HG02588 (cell line): ENCODE data around the gene PRR12.

ENCODE experiments used
- ATAC-seq: cut with Tn5 transposase; IDR thresholded peaks from one replicate; pipeline ENCODE4 v1.9.1; 2021; ENCODE audit warnings: mild to moderate bottlenecking, moderate library complexity; ENCODE audit not compliant: unreplicated experiment

The PRR12 gene

GRCh38 chr19:49590071-49590970, 661 bp upstream of the PRR12 start:
- ATAC-seq: peak; percentile 57

DNA sequence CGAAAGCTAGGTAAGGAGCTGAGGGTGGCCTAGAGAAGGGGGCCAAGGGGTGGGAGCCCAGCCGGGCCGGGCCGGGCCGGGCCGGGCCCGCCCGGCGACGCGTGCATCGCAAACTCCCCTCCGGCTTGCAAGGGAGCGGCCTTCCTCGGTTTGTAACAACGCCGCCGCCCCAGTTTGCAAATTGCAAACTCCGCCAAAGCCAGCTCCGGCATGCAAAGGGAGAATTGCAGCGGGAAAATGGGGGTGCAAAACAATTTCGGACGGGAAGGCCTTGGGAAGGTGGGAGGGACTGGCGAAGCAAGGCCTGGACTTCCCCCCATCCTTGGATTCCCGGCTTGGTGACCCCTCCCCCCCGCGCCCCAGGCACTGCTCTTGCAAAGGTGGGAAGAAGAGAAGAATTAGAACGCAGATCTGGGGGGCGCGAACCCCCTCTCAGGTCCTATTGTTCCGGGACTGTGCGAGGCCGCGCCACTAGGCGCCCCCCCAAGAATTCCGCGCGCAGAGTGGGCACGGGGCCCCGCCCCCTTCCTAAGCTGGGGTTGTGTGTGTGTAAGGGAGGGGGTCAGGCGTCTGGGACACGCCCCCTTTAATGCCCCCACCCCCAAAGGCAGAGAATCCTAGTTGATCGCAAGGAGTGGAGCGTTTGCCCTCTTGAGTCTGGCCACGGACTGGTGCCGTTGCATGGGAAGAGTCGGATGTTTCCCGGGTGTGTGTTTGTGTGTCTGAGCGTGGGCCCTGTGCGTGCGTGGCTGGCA, 926 bp downstream of the PRR12 start:
- ATAC-seq: no peak

DNA sequence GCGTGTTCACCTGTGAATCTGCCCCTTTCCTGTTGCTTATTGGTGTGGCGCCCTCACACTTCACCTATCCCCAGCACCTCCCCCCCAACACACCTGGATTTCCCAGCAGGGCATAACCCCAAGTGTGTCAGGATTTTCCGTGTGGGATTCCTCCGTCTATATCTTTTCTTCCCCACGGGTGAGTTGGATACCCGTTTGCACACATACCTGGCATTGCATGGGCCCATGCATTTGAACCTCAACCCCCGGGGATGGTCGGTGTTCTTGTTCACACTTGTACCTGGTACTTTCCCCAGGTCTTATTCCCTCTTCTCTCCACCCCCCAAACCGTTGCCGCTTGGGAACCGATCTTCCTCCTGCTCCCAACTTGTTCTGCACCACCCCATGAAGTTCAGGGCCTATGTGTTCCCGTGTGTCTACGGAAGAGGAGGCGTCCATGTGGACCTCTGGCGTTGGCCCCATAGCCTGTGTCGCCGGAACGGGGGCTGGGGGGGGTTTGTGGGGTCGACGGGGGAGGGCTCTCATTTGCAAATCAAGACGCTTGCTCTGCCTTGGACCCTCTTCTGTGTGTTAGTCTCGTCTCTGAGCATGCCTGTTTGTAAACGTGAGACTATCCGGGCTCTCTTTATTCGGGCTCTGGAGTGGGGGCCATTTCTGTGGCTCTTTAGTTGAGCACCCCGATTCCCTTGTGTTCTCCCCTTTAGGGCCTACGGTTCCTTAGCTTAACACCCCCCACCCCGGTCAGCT, 1.7 kb downstream of the PRR12 start:
- ATAC-seq: no peak

DNA sequence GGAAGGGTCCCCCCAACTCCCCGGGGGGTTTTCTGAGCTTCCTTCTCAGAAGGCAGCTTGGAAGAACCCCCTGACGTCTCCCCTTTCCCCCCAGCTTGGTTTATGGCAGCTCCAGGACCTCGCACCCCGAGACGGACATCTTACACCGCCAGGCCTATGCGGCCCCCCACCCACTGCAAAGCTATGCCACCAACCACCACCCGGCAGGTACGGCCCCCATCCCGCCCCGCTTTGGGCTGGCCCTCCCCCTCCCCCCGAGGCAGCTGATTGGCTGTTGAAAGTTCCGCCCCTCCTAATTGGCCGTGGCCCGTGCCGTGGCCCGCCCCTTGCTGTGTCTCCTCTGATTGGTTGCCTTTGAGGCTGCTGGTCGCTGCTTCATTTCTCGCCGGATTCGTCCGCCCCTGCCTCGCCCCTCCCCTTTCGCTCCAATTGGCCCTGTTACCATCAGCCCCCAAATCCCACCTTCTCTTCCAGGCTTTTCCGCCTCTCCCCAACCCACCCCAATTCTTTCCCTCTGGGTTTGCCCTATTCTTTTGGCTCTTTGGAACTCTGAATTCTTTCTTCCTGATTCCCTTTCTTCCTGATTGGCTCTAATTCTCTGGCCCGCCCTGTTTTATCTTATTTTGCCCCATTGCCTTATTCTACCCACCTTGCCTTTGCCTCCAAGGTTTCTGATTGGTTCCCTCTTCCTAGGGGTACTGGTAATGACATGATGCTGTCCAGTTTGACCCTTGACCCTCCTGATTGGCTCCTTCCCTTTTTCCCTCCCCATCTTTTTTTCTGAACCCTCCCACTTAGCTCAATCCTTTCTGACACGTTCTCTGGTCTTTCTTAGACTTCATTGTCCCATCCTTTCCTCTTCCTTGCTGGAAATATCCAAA, 2.5 kb downstream of the PRR12 start:
- ATAC-seq: no peak

GRCh38 chr19:49594157-49594992, 3.4 kb downstream of the PRR12 start:
- no peak for ATAC-seq

- no peak for ATAC-seq
Observed at GRCh38 chr19:49594993-49595818, 4.2 kb downstream of the PRR12 start.

DNA sequence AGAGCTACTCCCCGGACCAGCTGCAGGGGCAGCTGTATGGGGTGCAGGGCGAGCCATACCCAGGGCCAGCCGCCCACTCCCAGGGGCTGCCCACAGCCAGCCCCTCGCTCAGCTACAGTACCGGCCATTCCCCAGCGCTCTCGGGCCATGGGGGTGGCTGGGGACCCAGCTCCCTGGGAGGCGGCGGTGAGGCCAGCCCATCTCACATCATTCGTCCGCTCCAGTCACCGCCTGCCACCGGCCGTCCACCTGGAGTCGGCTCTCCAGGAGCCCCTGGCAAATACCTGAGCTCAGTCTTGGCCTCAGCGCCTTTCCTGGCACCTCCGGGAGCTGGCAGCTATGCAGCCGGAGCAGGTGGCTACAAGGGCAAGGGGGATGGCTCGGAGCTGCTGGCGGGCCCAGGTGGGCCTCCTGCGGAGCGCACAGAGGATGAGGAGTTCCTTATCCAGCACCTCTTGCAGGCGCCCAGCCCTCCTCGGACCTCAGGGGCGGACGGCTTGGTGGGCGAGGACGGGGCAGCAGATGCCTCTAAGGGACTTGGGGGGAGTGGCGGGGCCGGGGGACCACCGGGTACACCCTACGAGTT, 4.9 kb downstream of the PRR12 start:
- ATAC-seq: no peak

DNA sequence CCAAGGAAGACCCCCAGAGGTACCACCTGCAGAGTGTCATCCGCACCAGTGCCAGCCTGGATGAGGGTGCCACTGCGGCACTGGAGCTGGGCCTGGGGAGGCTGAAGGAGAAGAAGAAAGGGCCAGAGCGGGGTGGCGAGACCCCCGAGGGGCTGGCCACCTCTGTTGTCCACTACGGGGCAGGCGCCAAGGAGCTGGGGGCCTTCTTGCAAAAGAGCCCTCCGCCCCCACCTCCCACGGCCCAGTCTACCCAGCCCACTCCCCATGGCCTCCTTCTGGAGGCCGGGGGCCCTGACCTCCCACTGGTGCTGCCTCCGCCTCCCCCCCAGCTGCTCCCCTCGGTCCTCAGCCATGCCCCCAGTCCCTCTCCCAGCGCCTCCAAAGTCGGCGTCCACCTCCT, 5.4 kb downstream of the PRR12 start:
- no peak for ATAC-seq

- no peak for ATAC-seq
Observed at GRCh38 chr19:49596954-49597702, 6.1 kb downstream of the PRR12 start.

DNA sequence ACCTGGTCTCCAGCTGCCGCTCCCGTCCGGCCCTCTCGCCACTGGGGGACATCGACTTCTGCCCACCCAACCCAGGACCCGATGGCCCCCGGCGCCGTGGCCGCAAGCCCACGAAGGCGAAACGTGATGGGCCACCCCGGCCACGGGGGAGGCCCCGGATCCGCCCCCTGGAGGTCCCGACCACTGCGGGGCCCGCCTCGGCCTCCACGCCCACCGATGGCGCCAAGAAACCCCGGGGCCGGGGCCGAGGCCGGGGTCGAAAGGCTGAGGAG, 6.7 kb downstream of the PRR12 start:
- ATAC-seq: no peak

- no peak for ATAC-seq
Observed at GRCh38 chr19:49599378-49600295, 8.7 kb downstream of the PRR12 start.

GRCh38 chr19:49601482-49602038, 10.6 kb downstream of the PRR12 start:
- ATAC-seq: no peak

GRCh38 chr19:49602806-49603205, 11.8 kb downstream of the PRR12 start:
- no peak for ATAC-seq

- ATAC-seq: no peak
Observed at GRCh38 chr19:49605605-49606004, 14.6 kb downstream of the PRR12 start.

GRCh38 chr19:49609499-49610092, 18.6 kb downstream of the PRR12 start:
- ATAC-seq: no peak

DNA sequence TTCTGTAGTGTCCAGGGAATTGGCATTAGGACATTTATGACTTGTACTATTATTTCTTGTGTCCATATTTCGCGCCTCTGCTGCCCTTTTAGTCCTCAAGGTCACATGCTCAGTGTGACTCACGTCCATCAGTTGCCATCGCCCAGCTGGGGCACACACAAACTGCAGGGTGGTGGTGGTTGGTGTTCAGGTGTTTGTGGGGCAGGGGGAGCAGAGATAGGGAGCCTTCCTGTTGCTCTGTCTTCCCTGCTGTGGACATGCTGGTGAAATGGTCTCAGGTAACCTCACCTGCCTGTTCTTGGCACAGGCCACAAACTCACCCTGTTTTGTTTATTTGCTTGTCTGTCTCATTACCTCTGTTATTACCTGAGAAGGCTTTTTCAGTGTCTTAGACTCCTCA, 22.4 kb downstream of the PRR12 start:
- no peak for ATAC-seq
